Measurements from ENCODE around the gene KIRREL1. TPM values are rescaled to one million over a fixed set of nuclear protein-coding genes. Genes with fewer than 3 reads are reported as not detected.

KIRREL1 gene
- total and polyA plus RNA-seq, 2 of the 8 experiments (the other 6 are each of a cell fraction or from before 2014, with no cell fraction given) = 14.2 to 39.0 TPM

GRCh38 chr1:158071138-158071537, 77.7 kb downstream of the KIRREL1 start:
- H3K9ac ChIP-seq (replicated peaks in 1 of 4; ENCODE audit: extremely low read depth in 1 of 4, low read depth in 3 of 4, low read length in 3 of 4) = peak overlapping the region in 1 of 4 experiments; percentile 50; a peak in 2 of 7 replicates
- peak overlapping the region; percentile 36 for H2BK5ac ChIP-seq (ENCODE audit: low read depth, low read length)
- H2BK15ac ChIP-seq (ENCODE audit: low read length) = no peak overlapping the region
- H3K4ac ChIP-seq (replicated peaks; ENCODE audit: insufficient read length, low read depth, low read length) = peak overlapping the region; percentile 9
- H3K4me1 ChIP-seq (replicated peaks in 1 of 4; ENCODE audit: control insufficient read depth in 3 of 4, insufficient read depth in 4 of 4, low read length in 3 of 4) = peaks cover 0 to 25% (median 9%) of the 10 kb centered on the region in 4 experiments; a peak in 6 of 7 replicates
- H3K4me3 ChIP-seq (ENCODE audit: extremely low read depth in 1 of 4, insufficient read depth in 2 of 4, low read depth in 3 of 4, low read length in 4 of 4) = no peak overlapping the region
- no peak overlapping the region for H2AFZ ChIP-seq (ENCODE audit: low read length)
- H4K8ac ChIP-seq (ENCODE audit: extremely low read depth, insufficient read depth, low read length) = no peak overlapping the region
- H2BK12ac ChIP-seq (ENCODE audit: low read depth, low read length) = 0 out of 2 replicates have a peak overlapping the region, but pooled peaks have one; percentile 13
- H4K20me1 ChIP-seq (replicated peaks in 1 of 2; ENCODE audit: control insufficient read depth in 1 of 2, insufficient read depth in 2 of 2, low read length in 2 of 2) = peaks cover 3 to 11% of the 10 kb centered on the region in 2 experiments
- WGBS, 2 experiments (ENCODE audit: extremely low coverage in 1 of 2, insufficient coverage in 1 of 2, insufficient read length in 1 of 2, insufficient replicate concordance in 2 of 2, low coverage in 1 of 2, low lambda C conversion rate in 2 of 2, missing lambda C conversion rate in 1 of 2) = 80% methylated on average over 14 of the region's 14 CpGs; no CpG with 5 or more reads in 1 of the 2 experiments
- peaks cover 14% of the 10 kb centered on the region; the same call in 1 of the 2 replicates for H3K79me1 ChIP-seq (ENCODE audit: low read depth, low read length)
- H3K23ac ChIP-seq (ENCODE audit: insufficient read length) = no peak overlapping the region
- H3K14ac ChIP-seq (ENCODE audit: insufficient read length) = no peak overlapping the region
- H2BK20ac ChIP-seq (ENCODE audit: low read length) = no peak overlapping the region
- ChIA-PET CTCF (ENCODE audit: partially characterized antibody) (interaction anchor here (0.6 to 2.3 kb wide), 13 partner anchors 13 to 110 kb away, joined by 3 to 12 read pairs (median 4); no protein-coding TSS in a partner anchor), POLR2A (ENCODE audit: partially characterized antibody) (interaction anchor here (0.7 to 1.2 kb wide), 2 partner anchors 9 to 131 kb away, joined by 3 read pairs; no protein-coding TSS in a partner anchor)
- peak overlapping the region; percentile 27; the same call in 1 of the 2 replicates for H3K18ac ChIP-seq (ENCODE audit: extremely low read depth, low read length)
- FAIRE-seq (no peak), DNase-seq (ENCODE audit: low read depth in 1 of 2, low spot score in 2 of 2) (no peak)
- H4K5ac ChIP-seq (ENCODE audit: insufficient read length, low read depth, low read length) = peak overlapping the region; percentile 38
- H4K91ac ChIP-seq (replicated peaks; ENCODE audit: insufficient read length, low read length) = peak overlapping the region; percentile 88
- H3K4me2 ChIP-seq (ENCODE audit: insufficient read depth in 1 of 2, low read depth in 2 of 2, low read length in 2 of 2) = peak overlapping the region in 1 of 2 experiments; percentile 20; a peak in 2 of 4 replicates
- no peaks in the 10 kb centered on the region; the same call in 1 of the 2 replicates for H3K23me2 ChIP-seq (ENCODE audit: low read depth, low read length)
- H2BK120ac ChIP-seq (replicated peaks; ENCODE audit: low read depth, low read length) = no peak overlapping the region
- no peaks in the 10 kb centered on the region for H3K9me3 ChIP-seq (ENCODE audit: insufficient read depth in 2 of 2, low read depth in 1 of 2, low read length in 1 of 2)
- no peak overlapping the region for H3K56ac ChIP-seq (replicated peaks; ENCODE audit: insufficient read length, low read depth, low read length)
- peaks cover 0 to 11% of the 10 kb centered on the region in 2 experiments; a peak in 2 of 4 replicates for H3K79me2 ChIP-seq (ENCODE audit: control insufficient read depth in 1 of 2, insufficient read depth in 2 of 2, low read length in 2 of 2)
- peak overlapping the region; percentile 68; the same call in 1 of the 2 replicates for H2AK5ac ChIP-seq (ENCODE audit: low read depth, low read length)
- H3K36me3 ChIP-seq (ENCODE audit: control insufficient read depth in 2 of 4, insufficient read depth in 4 of 4, low read length in 3 of 4) = no peaks in the 10 kb centered on the region; a peak in 1 of 8 replicates
- 0 out of 2 replicates have a peak overlapping the region, but pooled peaks have one; percentile 34 for H3K27ac ChIP-seq (ENCODE audit: low read depth, low read length)
- no peaks in the 10 kb centered on the region for H3K27me3 ChIP-seq (replicated peaks in 1 of 4; ENCODE audit: control insufficient read depth in 3 of 4, extremely low read depth in 1 of 4, insufficient read depth in 3 of 4, low read length in 3 of 4)
- no peak for TF ChIP-seq POLR2A (IDR thresholded peaks at IDR 0.05; ENCODE audit: control extremely low read depth in 1 of 2, low read depth in 2 of 2, low read length in 2 of 2)
- no peak for TF ChIP-seq CHD1 (IDR thresholded peaks at IDR 0.05; ENCODE audit: low read depth, low read length)
- TF ChIP-seq TCF12 (IDR thresholded peaks at IDR 0.05; ENCODE audit: low read depth, low read length) = no peak
- no peak for TF ChIP-seq NRF1 (IDR thresholded peaks at IDR 0.05; ENCODE audit: low read depth, low read length)
- TF ChIP-seq TAF7 (optimal IDR thresholded peaks at IDR 0.05; ENCODE audit: borderline replicate concordance, low read depth, low read length) = no peak
- no peak for TF ChIP-seq KDM5A (IDR thresholded peaks at IDR 0.05; ENCODE audit: low read length)
- TF ChIP-seq, protein P1, sequence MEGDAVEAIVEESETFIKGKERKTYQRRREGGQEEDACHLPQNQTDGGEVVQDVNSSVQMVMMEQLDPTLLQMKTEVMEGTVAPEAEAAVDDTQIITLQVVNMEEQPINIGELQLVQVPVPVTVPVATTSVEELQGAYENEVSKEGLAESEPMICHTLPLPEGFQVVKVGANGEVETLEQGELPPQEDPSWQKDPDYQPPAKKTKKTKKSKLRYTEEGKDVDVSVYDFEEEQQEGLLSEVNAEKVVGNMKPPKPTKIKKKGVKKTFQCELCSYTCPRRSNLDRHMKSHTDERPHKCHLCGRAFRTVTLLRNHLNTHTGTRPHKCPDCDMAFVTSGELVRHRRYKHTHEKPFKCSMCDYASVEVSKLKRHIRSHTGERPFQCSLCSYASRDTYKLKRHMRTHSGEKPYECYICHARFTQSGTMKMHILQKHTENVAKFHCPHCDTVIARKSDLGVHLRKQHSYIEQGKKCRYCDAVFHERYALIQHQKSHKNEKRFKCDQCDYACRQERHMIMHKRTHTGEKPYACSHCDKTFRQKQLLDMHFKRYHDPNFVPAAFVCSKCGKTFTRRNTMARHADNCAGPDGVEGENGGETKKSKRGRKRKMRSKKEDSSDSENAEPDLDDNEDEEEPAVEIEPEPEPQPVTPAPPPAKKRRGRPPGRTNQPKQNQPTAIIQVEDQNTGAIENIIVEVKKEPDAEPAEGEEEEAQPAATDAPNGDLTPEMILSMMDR (IDR thresholded peaks at IDR 0.05; ENCODE audit: control extremely low read depth in 1 of 3, insufficient read depth in 1 of 3, low read depth in 1 of 3, low read length in 3 of 3) = no peak
- TF ChIP-seq KDM4A (IDR thresholded peaks at IDR 0.05; ENCODE audit: low read depth, low read length, severe bottlenecking) = no peak
- TF ChIP-seq ASH2L (IDR thresholded peaks at IDR 0.05; ENCODE audit: low read length) = no peak
- no peak for TF ChIP-seq RNF2 (IDR thresholded peaks at IDR 0.05; ENCODE audit: borderline replicate concordance, low read depth, low read length, missing control alignments, poor library complexity, severe bottlenecking)
